Measurements from ENCODE around the gene NTNG1. TPM values are rescaled to one million over a fixed set of nuclear protein-coding genes. Genes with fewer than 3 reads are reported as not detected.

The NTNG1 gene
- total and polyA plus RNA-seq, 10 of the 15 experiments (the other 5 are each of a cell fraction or from before 2014, with no cell fraction given) = 0.18 to 2.3 (median 1.1) TPM; not detected in 1

- H3K9me3 ChIP-seq (replicated peaks; ENCODE audit: control insufficient read depth, insufficient read depth, low read length) = no peaks in the 10 kb centered on the region
- DNase-seq (ENCODE audit: low read depth, low spot score) (no peak), FAIRE-seq (no peak), ATAC-seq (no peak)
- ChIA-PET RAD21 (ENCODE audit: unreplicated experiment) (no interaction called here), POLR2A (no interaction called here), CTCF (interaction anchor here (1.8 kb wide), 1 partner anchor 316 kb away, joined by 4 read pairs; no protein-coding TSS in a partner anchor), SMC1A (ENCODE audit: uncharacterized antibody, unreplicated experiment) (interaction anchor here (1.6 kb wide), 1 partner anchor 10 kb away, joined by 5 read pairs; no protein-coding TSS in a partner anchor)
- WGBS (ENCODE audit: insufficient coverage, insufficient replicate concordance, low lambda C conversion rate, missing lambda C conversion rate) = 80% methylated on average over 7 of the region's 7 CpGs
- no peak overlapping the region for H3K9ac ChIP-seq (ENCODE audit: control insufficient read depth, insufficient read depth, low read length)
- H3K27me3 ChIP-seq (replicated peaks in 1 of 2; ENCODE audit: control insufficient read depth in 2 of 2, insufficient read depth in 2 of 2, low read length in 1 of 2) = no peaks in the 10 kb centered on the region
- H2AFZ ChIP-seq (ENCODE audit: control insufficient read depth, low read depth, low read length) = no peak overlapping the region
- no peak overlapping the region for H3K4me2 ChIP-seq (ENCODE audit: control insufficient read depth, insufficient read depth)
- H3K36me3 ChIP-seq (ENCODE audit: control insufficient read depth in 2 of 2, insufficient read depth in 2 of 2, low read length in 1 of 2) = no peaks in the 10 kb centered on the region
- intact Hi-C loops (cut with micrococcal nuclease; ENCODE audit: unreplicated experiment) (no loop called here), in situ Hi-C loops (cut with MboI) (no loop called here)
- no peak for TF ChIP-seq BRCA1 (IDR thresholded peaks at IDR 0.05; ENCODE audit: low read depth, low read length)
- TF ChIP-seq FOS (IDR thresholded peaks at IDR 0.05; ENCODE audit: borderline replicate concordance, extremely low read depth, insufficient read length) = no peak
- TF ChIP-seq BCL11A (IDR thresholded peaks at IDR 0.05; ENCODE audit: low read depth, low read length) = no peak
- no TSS peak for BruUV-seq (replicated peaks)
- H3K4me1 ChIP-seq (ENCODE audit: control insufficient read depth, insufficient read depth, low read length) = no peaks in the 10 kb centered on the region
- no peak overlapping the region for H3K27ac ChIP-seq (ENCODE audit: control insufficient read depth, insufficient read depth)
- no peaks in the 10 kb centered on the region for H3K79me2 ChIP-seq (ENCODE audit: control insufficient read depth, insufficient read depth, low read length)
- H3K4me3 ChIP-seq = no peak overlapping the region
- H4K20me1 ChIP-seq (ENCODE audit: control insufficient read depth, insufficient read depth) = no peaks in the 10 kb centered on the region
These were observed 72.4 kb downstream of the NTNG1 start for GRCh38 chr1:107213225-107213624.

- no peak overlapping the region for H3K27ac ChIP-seq (ENCODE audit: control insufficient read depth, insufficient read depth)
- DNase-seq (ENCODE audit: low read depth, low spot score) = no peak
- BruUV-seq (replicated peaks) = no TSS peak
- H3K4me3 ChIP-seq = no peak overlapping the region
- WGBS (ENCODE audit: insufficient coverage, insufficient replicate concordance, low lambda C conversion rate, missing lambda C conversion rate) = 43% methylated on average over 1 of the region's 1 CpG
- H3K9me3 ChIP-seq (replicated peaks; ENCODE audit: control insufficient read depth, insufficient read depth, low read length) = no peaks in the 10 kb centered on the region
- no peak overlapping the region for H3K4me2 ChIP-seq (ENCODE audit: control insufficient read depth, insufficient read depth)
- ChIA-PET RAD21 (ENCODE audit: unreplicated experiment) (no interaction called here), CTCF (no interaction called here), SMC1A (ENCODE audit: uncharacterized antibody, unreplicated experiment) (no interaction called here), POLR2A (no interaction called here)
- H3K9ac ChIP-seq (ENCODE audit: control insufficient read depth, insufficient read depth, low read length) = no peak overlapping the region
- no peak for ATAC-seq
- H3K27me3 ChIP-seq (replicated peaks in 1 of 2; ENCODE audit: control insufficient read depth in 2 of 2, insufficient read depth in 2 of 2, low read length in 1 of 2) = no peaks in the 10 kb centered on the region
- intact Hi-C loops (cut with micrococcal nuclease; ENCODE audit: unreplicated experiment) = no loop called here
- H3K79me2 ChIP-seq (ENCODE audit: control insufficient read depth, insufficient read depth, low read length) = no peaks in the 10 kb centered on the region
- no peaks in the 10 kb centered on the region for H3K36me3 ChIP-seq (ENCODE audit: control insufficient read depth in 2 of 2, insufficient read depth in 2 of 2, low read length in 1 of 2)
- in situ Hi-C loops (cut with MboI) = no loop called here
- no peaks in the 10 kb centered on the region for H4K20me1 ChIP-seq (ENCODE audit: control insufficient read depth, insufficient read depth)
- no peak overlapping the region for H2AFZ ChIP-seq (ENCODE audit: control insufficient read depth, low read depth, low read length)
- H3K4me1 ChIP-seq (ENCODE audit: control insufficient read depth, insufficient read depth, low read length) = no peaks in the 10 kb centered on the region
- no peak for FAIRE-seq
- TF ChIP-seq KDM1A (IDR thresholded peaks at IDR 0.05; ENCODE audit: borderline replicate concordance) = no peak
- no peak for TF ChIP-seq MYC (IDR thresholded peaks at IDR 0.05; ENCODE audit: insufficient read depth, insufficient read length, insufficient replicate concordance, low read length, severe bottlenecking)
- TF ChIP-seq CUX1 (IDR thresholded peaks at IDR 0.05; ENCODE audit: insufficient replicate concordance, low read depth, low read length) = no peak
- no peak for TF ChIP-seq SREBF1 (IDR thresholded peaks at IDR 0.05; ENCODE audit: low read length)
- TF ChIP-seq HDGF (IDR thresholded peaks at IDR 0.05) = no peak
- TF ChIP-seq E2F8 (IDR thresholded peaks at IDR 0.05; ENCODE audit: low read depth, partially characterized antibody) = no peak
- TF ChIP-seq CBX3 (IDR thresholded peaks at IDR 0.05; ENCODE audit: borderline replicate concordance, low read depth) = no peak
These were observed 79.2 kb downstream of the NTNG1 start for GRCh38 chr1:107220036-107220435.
